SU-DHL-6 (cell line): ENCODE results near the gene SUCLG2.

Experiments
- H2AFZ ChIP-seq: fragments of 200-600 bp; sonication (generic); 2 replicates; pipeline ENCODE4 v1.6.1; 2014; ENCODE audit warnings: low read depth, mild to moderate bottlenecking, moderate library complexity, mixed read lengths, antibody characterized with exemption, low read length; ENCODE audit not compliant: severe bottlenecking
- H3F3A ChIP-seq: fragments of 200-600 bp; shearing (Covaris generic); 2 replicates; pipeline ENCODE4 v1.6.0; 2016; ENCODE audit warnings: antibody characterized with exemption, mild to moderate bottlenecking; ENCODE audit not compliant: insufficient read depth
- H3K27ac ChIP-seq: fragments of 200-600 bp; sonication (generic); 2 replicates; pipeline ENCODE4 v1.5.1; 2016; ENCODE audit warnings: low read depth, mild to moderate bottlenecking, low read length, moderate library complexity, mixed read lengths
- H3K27me3 ChIP-seq: fragments of 200-600 bp; sonication (generic), shearing (Covaris generic); 2 replicates; pipeline ENCODE4 v1.6.0; 2014; ENCODE audit warnings: mild to moderate bottlenecking, low read length
- H3K36me3 ChIP-seq: fragments of 200-600 bp; sonication (generic); 2 replicates; pipeline ENCODE4 v1.6.1; 2014; ENCODE audit warnings: mild to moderate bottlenecking, low read length, mixed read lengths
- H3K4me2 ChIP-seq: fragments of 300-600, 200-600 bp; shearing (Covaris generic), sonication (generic); 2 replicates; pipeline ENCODE4 v1.6.0; 2014; ENCODE audit warnings: low read length, low read depth, mild to moderate bottlenecking; ENCODE audit not compliant: poor library complexity, severe bottlenecking
- H3K4me3 ChIP-seq: fragments of 200-600 bp; sonication (generic); 2 replicates; pipeline ENCODE4 v1.5.1; 2014; ENCODE audit warnings: antibody characterized with exemption, low read length, mild to moderate bottlenecking, mixed read lengths; ENCODE audit not compliant: insufficient read depth, poor library complexity, severe bottlenecking
- H3K79me2 ChIP-seq: fragments of 200-600 bp; sonication (generic); 2 replicates; pipeline ENCODE4 v1.6.1; 2014; ENCODE audit warnings: mild to moderate bottlenecking, low read length, moderate library complexity; ENCODE audit not compliant: insufficient read depth
- H3K9ac ChIP-seq: fragments of 200-600 bp; sonication (generic); 2 replicates; pipeline ENCODE4 v1.7.0; 2014; ENCODE audit warnings: mild to moderate bottlenecking, low read length
- H3K9me2 ChIP-seq: fragments of 200-600 bp; sonication (generic); replicated peaks from 2 replicates; pipeline ENCODE4 v1.6.1; 2014; ENCODE audit warnings: low read length; ENCODE audit not compliant: insufficient read depth
- H3K9me3 ChIP-seq: fragments of 200-600 bp; sonication (generic); 2 replicates; pipeline ENCODE4 v1.6.1; 2014; ENCODE audit warnings: low read length, mixed read lengths; ENCODE audit not compliant: insufficient read depth
- H4K20me1 ChIP-seq: fragments of 200-600 bp; sonication (generic); 2 replicates; pipeline ENCODE4 v1.6.1; 2014; ENCODE audit warnings: low read depth, mild to moderate bottlenecking, antibody characterized with exemption, low read length, moderate library complexity, mixed read lengths
- CTCF ChIP-seq: fragments of 200-600 bp; sonication (generic); IDR thresholded peaks from one replicate; pipeline ENCODE4 v1.5.1; 2017; ENCODE audit warnings: antibody characterized with exemption, mild to moderate bottlenecking, low read length, moderate library complexity; ENCODE audit not compliant: insufficient read depth, poor library complexity, severe bottlenecking
- EZH2phosphoT487 ChIP-seq: fragments of 200-600 bp; sonication (generic), shearing (Covaris generic); conservative IDR thresholded peaks from 2 replicates; pipeline ENCODE4 v1.6.1; 2018; ENCODE audit warnings: mild to moderate bottlenecking, antibody characterized with exemption, low read length, moderate library complexity, mixed read lengths

Gene SUCLG2

GRCh38 chr3:67486883-67487282, 167.5 kb downstream of the SUCLG2 start:
- TF ChIP-seq CTCF (no peak), EZH2phosphoT487 (no peak)
- H3K4me3 ChIP-seq = no peak overlapping the region
- no peaks in the 10 kb centered on the region for H3K9me2 ChIP-seq
- no peak overlapping the region for H2AFZ ChIP-seq
- no peaks in the 10 kb centered on the region for H4K20me1 ChIP-seq
- H3K36me3 ChIP-seq = no peaks in the 10 kb centered on the region
- H3K9me3 ChIP-seq = no peaks in the 10 kb centered on the region
- no peaks in the 10 kb centered on the region for H3K79me2 ChIP-seq
- no peaks in the 10 kb centered on the region for H3K27me3 ChIP-seq
- H3K9ac ChIP-seq = no peak overlapping the region
- no peak overlapping the region for H3K4me2 ChIP-seq
- no peaks in the 10 kb centered on the region for H3F3A ChIP-seq
- H3K27ac ChIP-seq = no peak overlapping the region

- Histone ChIP-seq H3K36me3 (no peaks in the 10 kb centered on the region), H3K4me2 (no peak overlapping the region), H3F3A (no peaks in the 10 kb centered on the region), H3K79me2 (no peaks in the 10 kb centered on the region), H3K9me3 (no peaks in the 10 kb centered on the region), H3K4me3 (no peak overlapping the region), H3K9me2 (no peaks in the 10 kb centered on the region), H3K27me3 (no peaks in the 10 kb centered on the region), H2AFZ (no peak overlapping the region), H3K9ac (no peak overlapping the region), H3K27ac (no peak overlapping the region), H4K20me1 (no peaks in the 10 kb centered on the region)
- TF ChIP-seq EZH2phosphoT487 = no peak
- TF ChIP-seq CTCF = no peak
Measured at GRCh38 chr3:67484085-67484484, 170.3 kb downstream of the SUCLG2 start.

GRCh38 chr3:67481126-67481525, 173.3 kb downstream of the SUCLG2 start:
- no peak overlapping the region for H3K9ac ChIP-seq
- H3K79me2 ChIP-seq = no peaks in the 10 kb centered on the region
- H2AFZ ChIP-seq = no peak overlapping the region
- no peaks in the 10 kb centered on the region for H3K27me3 ChIP-seq
- H3K27ac ChIP-seq = no peak overlapping the region
- H3K4me2 ChIP-seq = no peak overlapping the region
- no peak for TF ChIP-seq CTCF
- TF ChIP-seq EZH2phosphoT487 = no peak
- no peaks in the 10 kb centered on the region for H3F3A ChIP-seq
- no peaks in the 10 kb centered on the region for H3K9me2 ChIP-seq
- H3K36me3 ChIP-seq = no peaks in the 10 kb centered on the region
- H4K20me1 ChIP-seq = no peaks in the 10 kb centered on the region
- no peak overlapping the region for H3K4me3 ChIP-seq
- H3K9me3 ChIP-seq = no peaks in the 10 kb centered on the region
